Fibroblast of pulmonary artery (primary cell): Measurements from ENCODE around the gene MGLL.
"Not testable (repeated sequence)": the region's sequence is repeated elsewhere in the genome, so short reads cannot be mapped to it uniquely, and the experiment has no call there.

ENCODE experiments used
- DNase-seq: peaks from one replicate; pipeline ENCODE4 v3.0.0-alpha.2; 2010; ENCODE audit warnings: low read depth
- H3K4me3 ChIP-seq: replicated peaks from 2 replicates; pipeline ENCODE4 v1.5.1; 2011; ENCODE audit warnings: low read depth, mild to moderate bottlenecking, control low read depth, low read length, moderate library complexity
- CTCF ChIP-seq: IDR thresholded peaks from 2 replicates; pipeline ENCODE4 v1.5.1; 2011; ENCODE audit warnings: mild to moderate bottlenecking, control low read depth, low read length, inconsistent platforms; ENCODE audit errors: missing control alignments

MGLL gene

GRCh38 chr3:127682561-127682960 lies 139.8 kb downstream of the MGLL start:
- no peak overlapping the region for H3K4me3 ChIP-seq
- no peak for TF ChIP-seq CTCF
- no peak for DNase-seq

DNA sequence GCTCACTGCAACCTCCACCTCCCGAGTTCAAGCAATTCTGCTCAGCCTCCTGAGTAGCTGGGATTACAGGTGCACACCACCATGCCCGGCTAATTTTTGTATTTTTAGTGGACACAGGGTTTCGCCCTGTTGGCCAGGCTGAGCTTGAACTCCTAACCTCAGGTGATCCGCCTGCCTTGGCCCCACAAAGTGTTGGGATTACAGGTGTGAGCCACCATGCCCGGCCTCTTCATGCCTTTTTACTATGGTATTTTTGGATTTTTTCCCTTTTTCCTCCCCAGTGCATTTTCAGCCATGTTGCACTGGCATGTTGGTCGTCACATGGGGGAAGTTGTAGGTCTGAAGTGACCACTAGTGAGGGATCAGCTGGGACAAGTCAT lies 140.2 kb downstream of the MGLL start:
- not testable (repeated sequence) for H3K4me3 ChIP-seq, DNase-seq

GRCh38 chr3:127680798-127681221 lies 141.5 kb downstream of the MGLL start:
- no peak for DNase-seq
- TF ChIP-seq CTCF, result no peak
- no peak overlapping the region for H3K4me3 ChIP-seq

DNA sequence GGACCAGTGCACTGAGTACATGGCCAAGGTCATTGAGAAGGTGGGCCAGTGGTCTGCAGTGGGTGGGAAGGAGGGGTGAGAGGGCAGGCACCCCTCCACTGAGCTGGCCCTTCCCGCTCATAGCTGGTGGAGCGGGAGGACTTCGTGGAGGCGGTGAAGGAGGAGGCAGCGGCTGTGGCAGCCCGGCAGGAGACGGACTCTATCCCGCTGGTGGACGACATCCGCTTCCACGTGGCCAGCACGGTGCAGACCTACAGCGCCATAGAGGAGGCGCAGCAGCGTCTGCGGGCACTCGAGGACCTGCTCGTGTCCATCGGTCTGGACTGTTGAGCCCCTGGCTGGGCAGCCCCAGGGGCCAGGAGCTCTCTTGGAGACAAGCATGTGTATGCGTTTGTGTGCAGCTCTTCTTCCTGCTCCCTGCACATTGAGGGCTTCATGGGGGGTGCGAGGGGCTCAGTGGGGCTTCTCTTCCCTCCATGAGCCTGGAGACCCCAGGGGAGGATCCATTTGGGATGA lies 142.1 kb downstream of the MGLL start:
- no peak for DNase-seq
- no peak for TF ChIP-seq CTCF
- no peak overlapping the region for H3K4me3 ChIP-seq

DNA sequence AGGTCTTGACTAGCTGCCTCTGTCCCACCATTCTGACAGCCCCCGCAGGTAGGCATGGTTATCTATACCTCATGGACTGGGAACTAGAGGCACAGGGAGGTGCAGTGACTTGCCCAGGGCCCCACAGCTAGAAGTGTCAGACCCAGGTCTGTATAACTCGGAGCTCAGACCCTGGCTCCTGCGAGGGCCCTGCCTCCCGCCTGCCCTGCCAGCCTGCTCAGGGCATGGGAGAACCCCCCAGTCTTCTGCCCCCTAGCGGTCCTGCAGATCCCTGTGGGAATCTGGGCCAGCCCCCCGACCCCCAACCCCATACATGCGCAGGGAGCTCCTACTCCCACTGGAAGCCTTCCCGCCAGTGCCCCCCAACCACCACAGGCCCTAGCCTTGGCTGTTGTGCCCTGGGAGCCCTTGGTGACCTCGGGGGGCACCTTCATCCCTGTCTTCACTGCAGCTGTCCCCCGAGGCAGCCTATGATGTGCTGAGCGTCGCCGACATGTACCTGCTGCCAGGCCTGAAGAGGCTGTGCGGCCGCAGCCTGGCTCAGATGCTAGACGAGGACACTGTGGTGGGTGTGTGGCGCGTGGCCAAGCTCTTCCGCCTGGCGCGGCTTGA lies 142.7 kb downstream of the MGLL start:
- no peak for DNase-seq
- no peak for TF ChIP-seq CTCF
- H3K4me3 ChIP-seq, result no peak overlapping the region

- H3K4me3 ChIP-seq, result no peak overlapping the region
- no peak for TF ChIP-seq CTCF
- DNase-seq, result no peak
Measured at GRCh38 chr3:127678611-127679533, 143.4 kb downstream of the MGLL start.

DNA sequence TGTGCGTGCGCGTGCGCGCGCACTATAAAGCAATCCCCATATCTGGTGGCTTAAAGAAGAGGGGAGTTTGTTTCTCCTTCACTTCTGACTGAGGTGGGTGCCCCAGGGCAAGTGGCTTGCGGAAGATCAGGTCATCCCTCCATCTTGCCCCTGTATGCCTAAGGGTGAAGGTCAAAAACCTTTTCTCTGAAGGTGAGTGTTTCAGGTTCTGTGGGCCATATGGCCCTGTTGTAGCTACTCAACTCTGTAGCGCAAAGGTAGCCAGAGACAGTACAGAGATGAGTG lies 144.1 kb downstream of the MGLL start:
- DNase-seq, result no peak
- no peak for TF ChIP-seq CTCF
- no peak overlapping the region for H3K4me3 ChIP-seq
